Common myeloid progenitor, CD34-positive (primary cell): ENCODE results near the gene EFNA5.

Source experiments
- CTCF ChIA-PET: fragments of 350-600 bp; sonication (Branson Sonifier 250); formaldehyde crosslinking; loops from one replicate; lab custom pipeline; 2021; ENCODE audit warnings: antibody characterized with exemption; lab: Charles Lee
- POLR2A ChIA-PET: fragments of 350-600 bp; sonication (Branson Sonifier 250); formaldehyde crosslinking; loops from one replicate; lab custom pipeline; 2021; ENCODE audit warnings: antibody characterized with exemption; lab: Charles Lee
- DNase-seq, 3 donors: peaks; one replicate each; pipeline versions ENCODE4 v3.0.0 to v3.0.0-alpha.2; 2013
- H3K27ac ChIP-seq, 2 experiments: 1 replicate in 1 of 2; 2 replicates in 1 of 2; pipeline ENCODE4 v1.7.0; 2013; ENCODE audit warnings: inconsistent platforms in 2 of 2, low read length in 2 of 2, mild to moderate bottlenecking in 2 of 2, low read depth in 1 of 2, moderate library complexity in 1 of 2; ENCODE audit not compliant: severe bottlenecking in 2 of 2, insufficient read depth in 1 of 2, poor library complexity in 1 of 2
- H3K27me3 ChIP-seq, 5 experiments: replicated peaks in 2 of 5; 1 replicate in 3 of 5; 2 replicates in 2 of 5; pipeline versions ENCODE4 v1.6.1 to v1.7.0; 2013; ENCODE audit warnings: low read length in 4 of 5, mild to moderate bottlenecking in 2 of 5, moderate library complexity in 2 of 5, inconsistent platforms in 1 of 5; ENCODE audit not compliant: insufficient read depth in 5 of 5, control insufficient read depth in 4 of 5
- H3K36me3 ChIP-seq, 4 experiments: 1 replicate in 2 of 4; 2 replicates in 2 of 4; pipeline versions ENCODE4 v1.6.1 to v1.7.0; 2013; ENCODE audit warnings: low read length in 3 of 4, control low read depth in 1 of 4, mild to moderate bottlenecking in 1 of 4; ENCODE audit not compliant: control insufficient read depth in 4 of 4, insufficient read depth in 4 of 4
- H3K4me1 ChIP-seq, 4 experiments: 1 replicate in 3 of 4; 2 replicates in 1 of 4; pipeline versions ENCODE4 v1.6.1 to v1.7.1; 2013; ENCODE audit warnings: low read length in 3 of 4, mild to moderate bottlenecking in 3 of 4, control low read depth in 1 of 4, inconsistent platforms in 1 of 4, moderate library complexity in 1 of 4; ENCODE audit not compliant: control insufficient read depth in 4 of 4, insufficient read depth in 4 of 4; ENCODE audit errors: control extremely low read depth in 1 of 4
- H3K4me3 ChIP-seq, 7 experiments: 1 replicate in 4 of 7; 2 replicates in 3 of 7; pipeline versions ENCODE4 v1.5.1 to v1.7.0; 2013; ENCODE audit warnings: mild to moderate bottlenecking in 7 of 7, low read length in 6 of 7, moderate library complexity in 6 of 7, inconsistent platforms in 2 of 7, low read depth in 2 of 7, control low read depth in 1 of 7; ENCODE audit not compliant: insufficient read depth in 4 of 7, control insufficient read depth in 1 of 7; ENCODE audit errors: extremely low read depth in 1 of 7
- H3K9me3 ChIP-seq, 5 experiments: 1 replicate in 4 of 5; 2 replicates in 1 of 5; pipeline versions ENCODE4 v1.6.1 to v1.7.1; 2013; ENCODE audit warnings: low read length in 4 of 5, mild to moderate bottlenecking in 2 of 5, inconsistent platforms in 1 of 5, low read depth in 1 of 5, moderate library complexity in 1 of 5; ENCODE audit not compliant: control insufficient read depth in 4 of 5, insufficient read depth in 2 of 5; ENCODE audit errors: control extremely low read depth in 1 of 5
- WGBS: methylation state at CpG from one replicate; pipeline ENCODE4 v1.1.5; 2013; ENCODE audit not compliant: insufficient coverage; 5-methylcytosine and 5-hydroxymethylcytosine counted together

EFNA5 gene

GRCh38 chr5:107658528-107658927 lies 12.2 kb downstream of the EFNA5 start:
- ChIA-PET CTCF (no interaction called here), POLR2A (no interaction called here)
- DNase-seq, result no peak
- Histone ChIP-seq H3K27me3 (peaks cover 0 to 10% (median 6%) of the 10 kb centered on the region in 5 experiments), H3K9me3 (no peaks in the 10 kb centered on the region), H3K4me3 (no peak overlapping the region), H3K4me1 (no peaks in the 10 kb centered on the region), H3K36me3 (no peaks in the 10 kb centered on the region), H3K27ac (no peak overlapping the region)
- 100% methylated on average over 4 of the region's 5 CpGs for WGBS

GRCh38 chr5:107655831-107656230 lies 14.9 kb downstream of the EFNA5 start:
- ChIA-PET POLR2A (no interaction called here), CTCF (no interaction called here)
- peaks cover 0 to 5% (median 2%) of the 10 kb centered on the region in 5 experiments for H3K27me3 ChIP-seq
- no peak overlapping the region for H3K4me3 ChIP-seq
- H3K27ac ChIP-seq, result no peak overlapping the region
- H3K36me3 ChIP-seq, result no peaks in the 10 kb centered on the region
- DNase-seq, result no peak
- H3K4me1 ChIP-seq, result no peaks in the 10 kb centered on the region
- WGBS, result 80% methylated on average over 2 of the region's 3 CpGs
- no peaks in the 10 kb centered on the region for H3K9me3 ChIP-seq

- no peaks in the 10 kb centered on the region for H3K9me3 ChIP-seq
- ChIA-PET CTCF (no interaction called here), POLR2A (no interaction called here)
- no peak overlapping the region for H3K4me3 ChIP-seq
- peaks cover 0 to 4% (median 0%) of the 10 kb centered on the region in 5 experiments for H3K27me3 ChIP-seq
- WGBS, result no CpG with 5 or more reads among the region's 1 CpG
- H3K36me3 ChIP-seq, result no peaks in the 10 kb centered on the region
- no peak overlapping the region for H3K27ac ChIP-seq
- H3K4me1 ChIP-seq, result no peaks in the 10 kb centered on the region
- DNase-seq, result no peak
Measured at GRCh38 chr5:107654827-107655226, 15.9 kb downstream of the EFNA5 start.

GRCh38 chr5:107653685-107654084 lies 17.1 kb downstream of the EFNA5 start:
- POLR2A ChIA-PET, result no interaction called here
- H3K9me3 ChIP-seq, result no peaks in the 10 kb centered on the region
- H3K4me3 ChIP-seq, result no peak overlapping the region
- H3K27ac ChIP-seq, result no peak overlapping the region
- peaks cover 0 to 4% (median 0%) of the 10 kb centered on the region in 5 experiments for H3K27me3 ChIP-seq
- no peaks in the 10 kb centered on the region for H3K4me1 ChIP-seq
- H3K36me3 ChIP-seq, result no peaks in the 10 kb centered on the region
- CTCF ChIA-PET, result no interaction called here
- WGBS, result 100% methylated on average over 1 of the region's 2 CpGs
- DNase-seq, result no peak

GRCh38 chr5:107652839-107653607 lies 17.7 kb downstream of the EFNA5 start:
- 71% methylated on average over 3 of the region's 4 CpGs for WGBS
- H3K27ac ChIP-seq, result no peak overlapping the region
- H3K4me3 ChIP-seq, result no peak overlapping the region
- H3K9me3 ChIP-seq, result no peaks in the 10 kb centered on the region
- H3K36me3 ChIP-seq, result no peaks in the 10 kb centered on the region
- ChIA-PET POLR2A (no interaction called here), CTCF (no interaction called here)
- no peaks in the 10 kb centered on the region for H3K4me1 ChIP-seq
- H3K27me3 ChIP-seq, result peaks cover 0 to 4% (median 0%) of the 10 kb centered on the region in 5 experiments
- DNase-seq, result no peak

GRCh38 chr5:107652408-107652807 lies 18.3 kb downstream of the EFNA5 start:
- H3K4me3 ChIP-seq, result no peak overlapping the region
- CTCF ChIA-PET, result no interaction called here
- no peaks in the 10 kb centered on the region for H3K36me3 ChIP-seq
- WGBS, result no CpG with 5 or more reads among the region's 1 CpG
- DNase-seq, result no peak
- no peak overlapping the region for H3K27ac ChIP-seq
- peaks cover 0 to 4% (median 0%) of the 10 kb centered on the region in 5 experiments for H3K27me3 ChIP-seq
- H3K9me3 ChIP-seq, result no peaks in the 10 kb centered on the region
- H3K4me1 ChIP-seq, result no peaks in the 10 kb centered on the region
- POLR2A ChIA-PET, result no interaction called here

GRCh38 chr5:107651325-107651724 lies 19.4 kb downstream of the EFNA5 start:
- 100% methylated on average over 2 of the region's 6 CpGs for WGBS
- Histone ChIP-seq H3K36me3 (no peaks in the 10 kb centered on the region), H3K4me1 (no peaks in the 10 kb centered on the region), H3K4me3 (no peak overlapping the region), H3K27ac (no peak overlapping the region), H3K27me3 (peaks cover 0 to 4% (median 0%) of the 10 kb centered on the region in 5 experiments), H3K9me3 (no peaks in the 10 kb centered on the region)
- ChIA-PET CTCF (no interaction called here), POLR2A (no interaction called here)
- no peak for DNase-seq
